HG02623 (cell line): Measurements from ENCODE around the gene STAC3.
A peak's percentile ranks its signal among the peaks of the same experiment; 100 is the strongest.

ENCODE experiments used
- ATAC-seq: cut with Tn5 transposase; IDR thresholded peaks from one replicate; pipeline ENCODE4 v1.9.1; 2021; ENCODE audit warnings: moderate library complexity; ENCODE audit not compliant: unreplicated experiment

The STAC3 gene

DNA sequence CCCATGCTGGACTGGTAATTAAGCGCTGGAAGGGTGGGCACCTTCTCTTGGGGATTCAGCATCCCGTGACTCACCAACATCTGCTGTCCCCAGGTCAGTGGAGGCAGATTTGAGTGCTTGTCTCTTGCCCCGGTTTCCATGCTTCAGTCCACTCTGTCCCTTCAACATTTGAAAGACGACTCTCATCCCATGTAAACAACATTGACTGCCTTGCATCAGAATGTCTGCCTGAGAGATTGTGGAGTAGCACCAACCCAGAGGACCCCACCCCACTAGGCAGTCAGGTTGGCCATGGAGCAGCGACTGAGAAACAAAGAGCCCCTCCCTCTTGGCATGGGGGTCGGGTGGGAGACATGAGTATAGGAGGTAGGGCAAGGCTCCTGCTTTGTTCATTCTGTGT, 4.9 kb upstream of the STAC3 start:
- no peak for ATAC-seq

DNA sequence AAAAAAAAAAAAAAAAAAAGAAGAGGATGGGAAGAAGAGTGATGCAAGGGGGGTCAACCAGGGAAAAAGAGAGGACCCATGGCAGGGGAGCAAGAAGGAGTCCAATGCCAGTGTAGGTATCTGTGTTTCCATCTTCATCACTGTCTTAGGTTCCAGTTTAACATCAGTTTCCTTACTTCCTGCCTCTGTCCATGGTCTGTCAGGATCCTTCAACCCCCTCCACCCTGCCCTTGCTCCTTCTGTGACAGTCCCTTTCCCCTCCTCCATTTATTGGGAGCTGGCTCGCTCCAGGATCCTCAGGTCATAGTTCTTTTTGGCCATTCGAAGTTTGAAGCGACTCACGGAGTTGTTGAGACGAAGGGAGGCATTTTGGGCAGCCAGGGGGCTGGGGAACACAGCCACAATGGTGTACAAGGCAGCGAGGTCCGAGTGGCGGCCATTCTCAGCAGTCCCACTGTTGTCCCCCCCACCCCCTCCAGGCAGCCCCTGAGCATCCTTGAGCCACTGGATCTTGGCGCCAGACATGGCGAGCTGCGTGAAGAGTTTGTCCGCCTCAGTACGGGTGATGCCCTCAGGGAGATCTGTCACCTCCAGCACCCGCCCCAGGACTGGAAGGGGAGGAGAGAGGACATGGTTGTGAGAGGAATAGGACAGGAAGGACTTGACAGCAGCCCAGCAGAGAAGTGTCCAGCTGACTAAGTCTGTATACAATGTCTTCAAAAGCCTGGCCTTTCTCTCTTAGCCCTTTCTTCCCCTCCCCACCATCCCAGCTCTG, 3.7 kb upstream of the STAC3 start:
- no peak for ATAC-seq

DNA sequence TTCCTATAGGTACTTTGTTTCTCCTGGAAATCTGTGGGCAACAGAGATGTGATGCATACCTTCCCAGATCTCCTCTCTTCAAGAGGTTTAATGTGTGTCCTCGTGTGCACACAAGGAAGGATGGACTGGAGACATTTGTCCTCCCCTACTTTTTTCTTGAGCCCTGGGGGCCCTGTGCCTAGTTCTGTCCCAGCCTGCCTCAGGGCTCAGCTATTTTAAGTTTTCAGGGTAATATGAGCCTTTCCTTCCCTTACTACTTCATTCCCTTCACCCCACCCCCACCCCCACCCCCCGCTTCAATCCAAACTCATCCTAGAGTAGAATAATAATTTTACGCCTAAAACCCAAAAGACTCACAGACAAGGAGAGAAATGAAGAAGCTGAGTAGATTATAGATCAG, 446 bp downstream of the STAC3 start:
- ATAC-seq, result no peak

DNA sequence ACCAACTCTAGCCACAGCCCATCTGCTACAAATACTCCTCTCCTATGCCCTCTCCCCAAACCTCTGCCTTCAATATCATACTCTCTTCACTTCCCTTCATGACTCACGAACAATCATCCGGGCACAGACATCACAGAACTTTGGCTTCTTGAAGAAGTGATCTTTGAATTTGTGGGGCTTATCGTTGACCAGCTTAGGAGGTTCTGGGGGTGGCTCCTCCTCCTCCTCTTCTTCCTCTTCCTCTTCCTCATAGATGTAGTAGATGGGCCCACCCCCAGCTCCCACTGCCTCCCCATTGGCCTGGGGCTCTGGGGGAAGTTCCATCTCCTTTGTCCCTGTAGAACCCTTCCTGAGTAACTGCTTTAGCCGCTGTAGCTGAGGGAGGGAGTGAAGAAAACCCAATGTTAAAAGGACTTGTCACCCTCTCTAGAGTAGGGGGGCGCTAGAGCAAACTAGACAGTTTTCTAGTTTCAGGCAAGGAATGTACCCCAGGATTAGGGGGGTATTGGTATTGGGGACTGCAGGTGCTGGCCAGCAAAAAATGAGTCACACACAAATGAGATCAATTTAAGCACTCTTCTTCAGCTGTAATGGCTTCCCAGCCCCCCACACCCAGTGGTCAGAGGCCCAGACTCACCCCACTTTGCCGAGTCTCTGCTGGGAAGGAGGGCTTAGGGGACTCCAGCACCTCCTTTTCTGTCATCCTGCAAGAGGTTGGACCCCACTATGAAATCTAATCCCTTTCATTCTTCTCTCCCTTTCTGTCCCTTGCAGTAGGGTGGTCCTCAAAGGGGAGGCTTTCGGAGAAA, 1.8 kb downstream of the STAC3 start:
- ATAC-seq, result no peak

DNA sequence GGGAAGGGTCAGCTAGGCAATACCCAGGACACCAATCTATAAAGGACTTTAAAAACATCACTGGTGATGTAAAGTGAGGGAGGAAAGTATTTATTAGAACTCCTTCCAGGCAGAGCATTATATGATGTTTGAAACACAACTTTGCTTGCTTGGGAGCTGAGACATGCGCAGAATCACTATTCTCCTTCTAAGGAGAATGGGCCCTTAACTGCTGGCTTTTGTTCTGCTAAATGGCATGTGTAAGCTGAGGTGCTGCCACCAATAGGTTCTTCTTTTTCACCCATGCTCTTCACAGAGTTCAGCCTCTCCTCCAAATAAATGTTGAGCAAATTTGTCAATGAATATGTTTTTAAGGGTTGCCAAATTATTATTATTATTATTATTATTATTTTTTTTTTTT, 3.9 kb downstream of the STAC3 start:
- ATAC-seq, result no peak

GRCh38 chr12:57244312-57244696, 6.7 kb downstream of the STAC3 start:
- ATAC-seq, result no peak

DNA sequence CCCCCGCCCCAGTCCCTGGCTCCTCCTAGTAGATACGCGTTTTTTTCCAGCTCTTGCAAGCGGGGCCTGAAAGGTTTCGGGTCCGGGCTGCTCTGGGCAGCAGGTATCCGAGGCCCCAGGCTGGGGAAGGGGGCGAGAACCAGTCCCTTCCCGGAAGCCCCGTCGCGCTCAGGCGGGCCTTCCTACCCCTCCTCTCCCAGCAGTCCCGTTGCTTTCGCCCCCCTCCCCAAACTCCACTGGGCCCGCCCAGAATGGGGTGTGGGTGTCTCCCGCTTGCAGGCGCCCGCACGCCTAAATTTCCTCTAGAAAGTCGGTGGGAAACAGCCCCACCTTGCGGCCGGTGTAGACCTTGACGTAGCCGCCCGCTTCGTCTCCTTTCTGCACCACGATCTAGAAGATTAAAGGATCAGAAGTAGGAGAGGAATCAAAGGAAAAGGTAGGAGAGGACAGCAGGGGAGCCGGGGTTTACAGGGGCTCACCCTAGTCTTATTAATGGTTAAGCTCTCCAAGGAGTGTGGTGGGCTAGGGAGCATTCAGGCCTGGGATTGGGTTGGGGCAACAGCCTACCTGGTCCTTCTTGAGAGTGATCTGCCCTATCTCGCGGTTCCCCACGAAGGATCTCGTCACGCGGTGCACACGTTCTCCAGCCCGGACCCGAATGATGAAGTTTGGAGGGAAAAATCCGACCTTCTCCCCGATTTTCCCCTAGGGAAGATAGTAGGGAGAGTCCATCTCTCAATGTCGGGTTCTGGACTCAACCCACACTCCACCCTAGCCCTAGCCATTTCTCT, 7.3 kb downstream of the STAC3 start:
- no peak for ATAC-seq

GRCh38 chr12:57242691-57243454, 8.1 kb downstream of the STAC3 start:
- ATAC-seq, result no peak

- no peak for ATAC-seq
Observed at GRCh38 chr12:57242329-57242690, 8.7 kb downstream of the STAC3 start.

- ATAC-seq, result no peak
Observed at GRCh38 chr12:57241402-57242310, 9.3 kb downstream of the STAC3 start.

DNA sequence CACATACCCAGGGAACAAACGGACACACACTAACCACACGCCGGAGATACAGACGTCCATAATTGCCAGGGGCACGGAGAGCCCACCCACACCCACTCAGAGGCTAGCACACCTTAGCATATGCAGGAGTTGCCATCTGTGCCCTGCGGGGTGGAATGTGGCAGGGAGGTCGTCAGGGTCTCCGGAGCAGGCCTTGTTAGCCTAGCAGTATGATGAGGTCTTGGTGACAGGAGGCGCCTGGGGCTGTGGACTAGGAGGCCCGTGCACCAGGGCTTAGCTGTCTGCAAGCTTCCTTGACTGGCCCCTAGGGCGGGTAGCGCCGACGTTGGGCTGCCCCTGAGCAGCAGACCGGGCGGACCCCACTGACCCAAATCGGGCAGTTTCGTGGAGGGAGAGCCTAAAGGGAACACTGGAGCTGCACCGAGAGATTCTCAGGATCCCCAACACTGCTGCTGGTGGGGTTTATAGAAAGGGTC, 10.0 kb downstream of the STAC3 start:
- no peak for ATAC-seq

DNA sequence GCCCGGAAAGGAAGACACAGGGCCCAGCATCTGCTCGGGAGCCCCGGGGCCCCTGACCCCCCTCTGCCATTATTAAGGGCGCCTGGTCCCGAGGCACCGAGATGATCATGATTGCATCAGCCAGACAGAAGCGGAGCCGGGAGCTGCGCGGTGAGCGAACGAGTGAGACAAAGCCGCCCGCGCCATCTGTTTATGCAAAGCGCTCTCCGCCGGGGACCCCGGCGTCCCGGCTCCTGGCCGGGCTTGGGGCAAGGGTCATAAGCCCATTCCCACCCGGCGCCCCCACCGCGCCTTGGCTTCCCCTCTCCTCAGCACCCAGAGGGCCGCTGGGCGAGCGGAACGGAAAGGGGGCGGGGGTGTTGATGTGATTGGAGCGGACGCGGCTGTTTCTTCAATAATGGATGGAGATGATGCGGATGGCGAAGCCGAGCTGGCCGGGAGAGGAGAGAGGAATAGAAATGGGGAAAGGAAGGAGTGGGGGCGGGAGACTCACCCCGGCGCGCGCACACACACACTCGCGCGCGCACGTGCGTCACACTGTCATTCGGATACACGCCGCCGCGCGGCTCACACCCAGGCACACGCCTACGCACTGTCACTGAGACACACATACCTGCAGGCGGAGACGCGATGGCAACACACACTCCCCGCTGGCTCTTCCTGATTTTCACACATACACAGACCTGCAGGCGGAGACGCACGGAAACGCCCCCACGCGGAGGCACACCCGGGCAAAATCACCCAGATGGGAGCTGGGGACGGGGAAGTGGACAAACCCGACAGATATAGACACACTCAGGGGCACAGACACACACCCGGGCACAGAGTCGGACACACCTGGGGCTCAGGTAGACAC, 10.7 kb downstream of the STAC3 start:
- ATAC-seq, result no peak

- no peak for ATAC-seq
Observed at GRCh38 chr12:57239587-57240065, 11.4 kb downstream of the STAC3 start.

GRCh38 chr12:57238854-57239554, 12.0 kb downstream of the STAC3 start:
- peak; percentile 57 for ATAC-seq

GRCh38 chr12:57237932-57238853, 12.8 kb downstream of the STAC3 start:
- ATAC-seq, result no peak

- ATAC-seq, result no peak
Observed at GRCh38 chr12:57237596-57237931, 13.4 kb downstream of the STAC3 start.

- no peak for ATAC-seq
Observed at GRCh38 chr12:57236925-57237595, 13.9 kb downstream of the STAC3 start.
